Activated CD4-positive, alpha-beta T cell treated with anti-CD3 and anti-CD28 coated beads for 48 hours (primary cell): ENCODE data around the gene IGF1R.

Experiments used
- DNase-seq: peaks from one replicate; pipeline ENCODE4 v3.0.0-alpha.2; 2020

The IGF1R gene

DNA sequence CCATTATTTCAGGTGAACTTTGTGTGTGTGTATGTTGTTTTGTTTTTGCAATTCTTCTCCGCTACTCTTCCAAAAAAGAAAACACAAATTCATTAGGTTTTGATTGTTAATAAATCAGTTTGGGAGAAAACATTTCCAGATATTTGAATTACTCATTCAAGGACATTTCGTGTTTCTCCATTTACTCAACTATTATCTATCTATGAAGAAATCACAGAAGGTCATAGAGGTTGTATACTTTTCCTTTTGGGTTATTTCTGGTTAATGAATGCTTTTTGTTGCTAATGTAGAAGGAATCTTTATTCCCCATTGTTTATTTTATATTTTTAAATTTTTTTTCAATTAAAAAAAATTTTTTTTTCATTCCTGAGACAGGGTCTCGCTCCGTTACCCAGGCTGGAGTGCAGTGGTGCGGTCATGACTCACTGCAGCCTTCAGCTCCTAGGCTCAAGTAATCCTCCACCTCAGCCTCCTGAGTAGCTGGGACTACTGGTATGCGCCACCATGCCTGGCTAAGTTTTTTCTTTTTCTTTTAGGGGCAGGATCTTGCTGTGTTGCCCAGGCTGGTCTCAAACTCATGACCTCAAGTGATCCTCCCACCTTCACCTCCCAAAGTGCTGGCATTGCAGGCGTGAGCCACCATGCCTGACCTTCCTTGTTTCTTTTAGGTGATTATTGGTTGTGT, 28.4 kb downstream of the IGF1R start:
- DNase-seq = no peak

GRCh38 chr15:98677345-98678059, 29.2 kb downstream of the IGF1R start:
- no peak for DNase-seq

DNA sequence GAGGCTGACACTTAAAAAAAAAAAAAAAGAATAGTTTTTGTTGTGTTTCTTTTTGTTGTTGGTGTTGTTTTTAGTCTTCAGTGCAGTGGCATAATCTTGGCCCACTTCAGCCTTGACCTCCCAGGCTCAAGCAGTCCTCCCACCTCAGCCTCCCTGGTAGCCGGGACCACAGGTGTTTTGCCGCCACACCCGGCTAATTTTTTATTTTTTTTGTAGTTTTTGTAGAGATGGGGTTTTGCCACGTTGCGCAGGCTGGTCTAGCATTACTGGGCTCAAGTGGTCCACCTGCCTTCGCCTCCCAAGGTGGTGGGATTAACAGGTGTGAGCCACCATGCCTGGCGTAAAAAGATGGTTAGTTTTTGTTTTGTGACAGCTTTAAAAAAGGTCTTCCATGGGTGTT, 30.1 kb downstream of the IGF1R start:
- DNase-seq = no peak

- no peak for DNase-seq
Measured at GRCh38 chr15:98681061-98681460, 32.7 kb downstream of the IGF1R start.

DNA sequence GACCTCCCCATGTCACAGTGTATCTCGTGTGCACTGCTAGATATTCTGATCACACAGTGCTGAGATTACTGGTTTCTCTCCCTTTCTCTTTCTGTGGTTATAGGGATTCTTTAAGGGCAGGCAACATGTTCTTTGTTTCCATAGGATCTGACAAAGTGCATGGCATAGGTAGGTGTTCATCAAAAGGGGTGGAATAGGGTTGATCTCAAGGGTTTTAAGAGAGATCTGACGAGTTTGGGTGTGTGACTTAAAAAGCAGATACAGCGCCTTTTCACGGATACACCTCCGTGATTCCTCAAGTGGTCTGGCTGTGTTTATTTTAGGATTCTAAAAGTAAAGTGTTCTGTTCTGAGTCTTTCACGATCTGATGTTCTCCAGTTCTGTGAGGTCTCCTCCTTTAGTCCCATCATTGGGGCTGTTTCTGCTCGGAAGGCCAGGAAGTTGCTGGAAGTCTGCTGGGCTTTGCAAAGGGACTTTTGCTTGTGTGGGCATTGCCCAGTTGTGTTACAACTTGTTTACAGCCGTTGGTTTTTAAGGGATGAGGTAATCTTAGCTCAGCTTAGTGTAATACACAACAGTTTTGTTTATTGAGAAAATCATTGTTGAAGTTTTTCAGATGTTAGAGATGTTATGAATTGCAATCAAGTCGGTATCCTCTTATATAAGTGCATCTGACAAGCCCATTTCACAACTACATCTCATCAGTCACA, 34.8 kb downstream of the IGF1R start:
- DNase-seq = no peak

- no peak for DNase-seq
Measured at GRCh38 chr15:98683831-98684230, 35.5 kb downstream of the IGF1R start.

DNA sequence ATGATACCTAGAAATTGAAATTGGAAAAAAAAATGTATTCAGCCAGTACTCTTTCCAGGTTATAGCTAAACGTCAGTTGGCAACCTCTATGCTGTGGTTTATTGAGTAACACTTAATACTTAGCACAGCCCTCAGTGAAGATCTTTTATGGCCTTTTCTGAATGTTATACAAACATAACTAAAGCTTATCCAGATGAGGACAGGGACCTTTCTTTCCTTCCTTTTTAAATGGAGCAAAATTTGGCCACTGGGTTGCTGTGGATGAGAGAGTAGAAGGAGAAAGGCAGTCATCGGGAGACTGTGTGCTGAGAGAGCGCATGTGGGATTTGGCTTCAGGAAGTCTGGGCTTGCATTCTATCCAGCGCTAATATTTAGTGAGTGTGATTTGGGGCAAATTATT, 36.1 kb downstream of the IGF1R start:
- no peak for DNase-seq

- no peak for DNase-seq
Measured at GRCh38 chr15:98684995-98685525, 36.7 kb downstream of the IGF1R start.

DNA sequence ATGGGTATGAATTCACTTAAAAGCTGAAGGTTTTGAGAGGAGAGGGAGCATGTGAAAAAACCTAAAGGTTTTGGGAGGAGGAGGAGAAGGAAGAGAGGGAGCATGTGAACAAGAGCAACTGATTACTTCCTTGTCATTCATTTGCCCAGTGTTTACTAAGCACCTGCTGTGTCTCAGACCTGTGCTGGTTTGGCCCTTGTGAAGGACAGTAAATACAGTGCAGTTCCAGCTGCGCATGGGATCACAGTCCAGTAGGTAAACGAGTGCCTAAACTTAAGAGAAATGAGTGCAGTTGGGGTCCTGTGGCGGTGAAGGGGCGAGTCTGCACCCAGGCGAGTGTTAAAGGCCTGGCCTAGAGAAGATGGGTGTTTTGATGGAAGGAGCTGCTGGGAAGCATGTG, 38.6 kb downstream of the IGF1R start:
- DNase-seq = no peak

GRCh38 chr15:98689431-98689861, 41.1 kb downstream of the IGF1R start:
- DNase-seq = no peak

- no peak for DNase-seq
Measured at GRCh38 chr15:98690272-98690950, 42.1 kb downstream of the IGF1R start.

DNA sequence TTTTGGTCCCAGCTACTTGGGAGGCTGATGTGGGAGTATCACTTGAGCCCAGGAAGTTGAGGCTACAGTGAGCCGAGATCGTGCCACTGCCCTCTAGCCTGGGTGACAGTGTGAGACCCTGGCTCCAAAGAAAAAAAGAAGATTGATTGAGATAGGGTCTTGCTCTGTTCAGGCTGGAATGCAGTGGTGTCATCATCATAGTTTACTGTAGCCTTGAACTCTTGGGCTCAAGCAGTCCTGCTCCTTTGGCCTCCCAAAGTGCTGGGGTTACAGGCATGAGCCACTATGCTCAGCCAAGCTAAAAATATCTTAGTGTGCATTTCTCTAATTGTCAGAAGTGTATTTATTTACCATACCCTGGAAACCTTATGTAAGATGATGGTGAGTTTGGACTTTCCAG, 43.9 kb downstream of the IGF1R start:
- no peak for DNase-seq

GRCh38 chr15:98694161-98694560, 45.8 kb downstream of the IGF1R start:
- DNase-seq = no peak

GRCh38 chr15:98698792-98699191, 50.5 kb downstream of the IGF1R start:
- DNase-seq = no peak

DNA sequence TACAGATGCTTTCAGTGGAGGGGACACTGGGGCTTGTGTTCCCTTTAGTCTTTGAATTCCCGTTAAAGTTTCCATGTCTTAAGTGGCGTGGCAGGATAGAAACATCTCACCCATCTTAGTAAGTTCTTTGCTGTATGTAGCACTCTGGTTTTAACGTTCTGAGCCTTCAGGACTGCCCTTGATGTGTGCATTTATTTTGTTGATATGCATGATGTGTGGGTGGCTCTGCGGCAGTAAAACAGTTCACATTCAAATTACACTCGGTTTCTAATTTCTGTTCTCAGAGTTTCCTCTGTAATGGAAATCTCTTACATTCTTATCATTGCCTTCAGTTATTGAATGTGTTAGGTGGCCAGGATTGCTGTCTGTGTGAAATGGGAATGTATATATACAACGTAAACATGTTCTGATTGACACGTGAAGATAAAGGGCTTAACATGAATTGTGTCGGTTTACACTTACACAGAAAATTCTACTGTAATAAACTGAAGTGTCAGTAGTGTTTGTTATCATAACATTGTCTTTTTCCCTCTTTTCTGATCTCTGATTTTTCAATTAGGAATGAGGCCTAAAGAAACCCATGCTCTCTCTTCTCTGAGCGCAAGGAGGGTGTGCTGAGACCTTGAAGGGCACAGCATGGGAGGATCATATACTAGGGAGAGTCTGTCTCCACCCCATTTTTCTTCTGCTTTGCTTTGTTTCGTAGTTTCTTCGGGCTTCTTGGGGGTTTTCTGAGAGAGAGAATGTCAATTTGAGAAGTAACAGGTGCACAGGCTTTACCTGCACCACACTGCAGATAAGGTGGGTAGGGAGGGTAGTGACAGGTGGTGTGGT, 51.5 kb downstream of the IGF1R start:
- DNase-seq = no peak

- DNase-seq = no peak
Measured at GRCh38 chr15:98700519-98700918, 52.2 kb downstream of the IGF1R start.

GRCh38 chr15:98703126-98703685, 54.9 kb downstream of the IGF1R start:
- no peak for DNase-seq

DNA sequence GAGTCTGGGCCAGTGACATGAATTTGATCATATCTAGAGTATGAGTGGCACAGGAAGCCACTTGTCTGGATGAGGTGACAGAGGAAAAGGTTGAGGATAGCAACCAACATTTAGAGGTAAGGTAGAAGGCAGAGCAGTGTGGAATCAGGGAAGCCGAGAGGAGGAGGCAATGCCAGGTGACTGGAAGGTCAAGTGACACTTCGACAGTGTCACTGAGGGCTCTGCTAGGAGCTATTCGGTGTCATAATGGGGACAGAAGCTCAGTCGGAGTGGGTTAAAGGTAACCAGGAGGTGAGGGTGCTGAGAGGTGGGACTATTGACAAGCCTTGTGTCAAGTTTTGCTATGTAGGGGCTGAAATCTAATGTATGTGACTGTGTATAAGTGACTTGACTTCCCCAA, 56.7 kb downstream of the IGF1R start:
- DNase-seq = no peak

DNA sequence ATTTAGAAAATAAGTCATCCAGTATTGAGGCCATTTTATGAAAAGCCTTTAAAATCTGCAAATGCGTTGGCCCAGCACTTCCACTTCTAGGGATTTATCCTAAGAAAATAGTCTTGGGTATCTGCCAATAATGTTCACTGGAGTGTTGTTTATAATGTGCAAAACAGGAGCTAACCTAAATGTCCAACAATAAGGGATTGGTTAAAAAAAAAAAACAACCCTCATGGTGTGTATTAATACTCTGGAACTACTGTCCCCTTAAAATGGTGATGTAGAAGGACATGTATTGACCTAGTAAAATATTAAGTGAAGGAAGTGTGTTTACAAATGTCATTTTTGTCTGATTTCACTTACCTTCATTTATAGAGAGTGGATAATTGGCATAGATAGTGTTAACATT, 58.0 kb downstream of the IGF1R start:
- no peak for DNase-seq

DNA sequence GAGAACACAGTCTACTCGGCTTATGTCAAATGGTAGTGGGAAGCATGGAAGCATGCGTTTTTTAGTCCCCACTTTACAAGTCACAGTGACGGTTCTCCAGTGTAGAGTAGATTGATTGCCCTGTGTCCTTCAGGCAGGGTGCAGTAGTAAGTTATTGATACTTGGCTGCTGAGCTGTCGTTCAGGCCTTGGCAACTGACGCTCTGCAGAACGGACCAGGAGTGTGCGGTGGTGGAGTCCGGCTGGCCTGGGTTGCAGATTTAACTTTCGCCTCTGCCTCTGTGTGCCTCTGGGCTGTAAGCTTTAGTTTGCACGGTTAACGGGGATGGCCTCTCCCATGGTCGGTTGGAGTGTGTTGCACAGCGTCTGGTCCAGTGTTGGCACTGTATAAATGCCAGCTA, 58.6 kb downstream of the IGF1R start:
- DNase-seq = no peak

GRCh38 chr15:98708037-98708590, 59.8 kb downstream of the IGF1R start:
- no peak for DNase-seq

DNA sequence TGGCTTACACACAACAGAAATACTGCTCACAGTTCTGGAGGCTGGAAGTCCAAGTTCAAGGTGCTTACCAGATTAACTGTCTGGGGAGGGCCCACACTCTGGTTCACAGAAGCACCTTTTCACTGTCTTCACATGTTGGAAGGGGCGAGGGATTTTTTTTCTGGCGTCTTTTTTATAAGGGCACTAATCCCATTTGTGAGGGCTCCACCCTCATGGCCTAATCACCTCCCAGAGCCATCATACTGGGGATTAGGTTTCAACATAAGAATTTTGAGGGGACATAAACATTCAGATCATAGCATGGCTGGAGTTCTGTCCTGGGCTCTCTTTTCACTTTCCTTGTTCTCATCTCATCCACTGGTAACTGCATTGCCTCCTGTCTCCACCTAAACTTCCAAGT, 63.5 kb downstream of the IGF1R start:
- no peak for DNase-seq
